HL-60 (cell line): ENCODE measurements around the gene SETDB2.

ENCODE experiments used
- DNase-seq, 2 experiments: peaks; one replicate each; pipeline ENCODE4 v3.0.0-alpha.2; 2010 to 2020; ENCODE audit warnings: low read depth in 1 of 2, low spot score in 1 of 2
- H3K27ac ChIP-seq: fragments of 250-450 bp; sonication (Bioruptor Pico); replicated peaks from 2 replicates; pipeline ENCODE4 v1.5.1; 2020; ENCODE audit warnings: mild to moderate bottlenecking, moderate library complexity
- H3K27me3 ChIP-seq: fragments of 250-450 bp; sonication (Bioruptor Pico); 2 replicates; pipeline ENCODE4 v1.5.1; 2021; ENCODE audit warnings: mild to moderate bottlenecking, moderate library complexity; ENCODE audit not compliant: insufficient read depth, poor library complexity, severe bottlenecking
- H3K4me3 ChIP-seq: replicated peaks from 2 replicates; pipeline ENCODE4 v1.5.1; 2011; ENCODE audit warnings: mild to moderate bottlenecking, control low read depth, low read length; ENCODE audit not compliant: insufficient read depth
- GABPA ChIP-seq: IDR thresholded peaks from 2 replicates; pipeline ENCODE4 v1.6.1; 2012; ENCODE audit warnings: low read depth
- POLR2AphosphoS5 ChIP-seq: IDR thresholded peaks from 2 replicates; pipeline ENCODE4 v1.6.1; 2012; ENCODE audit warnings: low read depth
- SPI1 ChIP-seq: IDR thresholded peaks from 2 replicates; pipeline ENCODE4 v1.6.1; 2012; ENCODE audit warnings: low read depth, mild to moderate bottlenecking, borderline replicate concordance
- TF ChIP-seq, protein P1 (sequence below): IDR thresholded peaks from 2 replicates; pipeline ENCODE4 v1.6.1; 2012; ENCODE audit warnings: low read depth; ENCODE audit not compliant: insufficient replicate concordance
- TF ChIP-seq, protein P2 (sequence below): IDR thresholded peaks from one replicate; pipeline ENCODE4 v1.5.1; 2011; ENCODE audit warnings: low read length, control low read depth, inconsistent platforms; ENCODE audit not compliant: insufficient read depth

SETDB2 gene

GRCh38 chr13:49453465-49453864 is 9.4 kb downstream of the SETDB2 start:
- no peak for DNase-seq
- no peak overlapping the region for H3K4me3 ChIP-seq
- H3K27me3 ChIP-seq, result no peaks in the 10 kb centered on the region
- TF ChIP-seq GABPA (no peak), POLR2AphosphoS5 (no peak)
- TF ChIP-seq, protein P1, sequence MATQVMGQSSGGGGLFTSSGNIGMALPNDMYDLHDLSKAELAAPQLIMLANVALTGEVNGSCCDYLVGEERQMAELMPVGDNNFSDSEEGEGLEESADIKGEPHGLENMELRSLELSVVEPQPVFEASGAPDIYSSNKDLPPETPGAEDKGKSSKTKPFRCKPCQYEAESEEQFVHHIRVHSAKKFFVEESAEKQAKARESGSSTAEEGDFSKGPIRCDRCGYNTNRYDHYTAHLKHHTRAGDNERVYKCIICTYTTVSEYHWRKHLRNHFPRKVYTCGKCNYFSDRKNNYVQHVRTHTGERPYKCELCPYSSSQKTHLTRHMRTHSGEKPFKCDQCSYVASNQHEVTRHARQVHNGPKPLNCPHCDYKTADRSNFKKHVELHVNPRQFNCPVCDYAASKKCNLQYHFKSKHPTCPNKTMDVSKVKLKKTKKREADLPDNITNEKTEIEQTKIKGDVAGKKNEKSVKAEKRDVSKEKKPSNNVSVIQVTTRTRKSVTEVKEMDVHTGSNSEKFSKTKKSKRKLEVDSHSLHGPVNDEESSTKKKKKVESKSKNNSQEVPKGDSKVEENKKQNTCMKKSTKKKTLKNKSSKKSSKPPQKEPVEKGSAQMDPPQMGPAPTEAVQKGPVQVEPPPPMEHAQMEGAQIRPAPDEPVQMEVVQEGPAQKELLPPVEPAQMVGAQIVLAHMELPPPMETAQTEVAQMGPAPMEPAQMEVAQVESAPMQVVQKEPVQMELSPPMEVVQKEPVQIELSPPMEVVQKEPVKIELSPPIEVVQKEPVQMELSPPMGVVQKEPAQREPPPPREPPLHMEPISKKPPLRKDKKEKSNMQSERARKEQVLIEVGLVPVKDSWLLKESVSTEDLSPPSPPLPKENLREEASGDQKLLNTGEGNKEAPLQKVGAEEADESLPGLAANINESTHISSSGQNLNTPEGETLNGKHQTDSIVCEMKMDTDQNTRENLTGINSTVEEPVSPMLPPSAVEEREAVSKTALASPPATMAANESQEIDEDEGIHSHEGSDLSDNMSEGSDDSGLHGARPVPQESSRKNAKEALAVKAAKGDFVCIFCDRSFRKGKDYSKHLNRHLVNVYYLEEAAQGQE, result no peak
- H3K27ac ChIP-seq, result no peak overlapping the region

- Histone ChIP-seq H3K27me3 (no peaks in the 10 kb centered on the region), H3K4me3 (no peak overlapping the region), H3K27ac (no peak overlapping the region)
- TF ChIP-seq SPI1 (no peak), GABPA (no peak), POLR2AphosphoS5 (no peak)
- TF ChIP-seq, protein P2, sequence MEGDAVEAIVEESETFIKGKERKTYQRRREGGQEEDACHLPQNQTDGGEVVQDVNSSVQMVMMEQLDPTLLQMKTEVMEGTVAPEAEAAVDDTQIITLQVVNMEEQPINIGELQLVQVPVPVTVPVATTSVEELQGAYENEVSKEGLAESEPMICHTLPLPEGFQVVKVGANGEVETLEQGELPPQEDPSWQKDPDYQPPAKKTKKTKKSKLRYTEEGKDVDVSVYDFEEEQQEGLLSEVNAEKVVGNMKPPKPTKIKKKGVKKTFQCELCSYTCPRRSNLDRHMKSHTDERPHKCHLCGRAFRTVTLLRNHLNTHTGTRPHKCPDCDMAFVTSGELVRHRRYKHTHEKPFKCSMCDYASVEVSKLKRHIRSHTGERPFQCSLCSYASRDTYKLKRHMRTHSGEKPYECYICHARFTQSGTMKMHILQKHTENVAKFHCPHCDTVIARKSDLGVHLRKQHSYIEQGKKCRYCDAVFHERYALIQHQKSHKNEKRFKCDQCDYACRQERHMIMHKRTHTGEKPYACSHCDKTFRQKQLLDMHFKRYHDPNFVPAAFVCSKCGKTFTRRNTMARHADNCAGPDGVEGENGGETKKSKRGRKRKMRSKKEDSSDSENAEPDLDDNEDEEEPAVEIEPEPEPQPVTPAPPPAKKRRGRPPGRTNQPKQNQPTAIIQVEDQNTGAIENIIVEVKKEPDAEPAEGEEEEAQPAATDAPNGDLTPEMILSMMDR, result no peak
- TF ChIP-seq, protein P1, result no peak
- DNase-seq, result no peak
These were observed 10.4 kb downstream of the SETDB2 start for GRCh38 chr13:49454388-49455006.

- Histone ChIP-seq H3K27ac (no peak overlapping the region), H3K4me3 (no peak overlapping the region), H3K27me3 (no peaks in the 10 kb centered on the region)
- no peak for DNase-seq
- TF ChIP-seq GABPA (no peak), POLR2AphosphoS5 (no peak), SPI1 (no peak)
- TF ChIP-seq, protein P1, result no peak
- TF ChIP-seq, protein P2, result no peak
These were observed 10.9 kb downstream of the SETDB2 start for GRCh38 chr13:49455007-49455398.
